Brain microvascular endothelial cell (primary cell): ENCODE measurements around the gene YJEFN3.

Experiments used
- DNase-seq: peaks from one replicate; pipeline ENCODE4 v3.0.0-alpha.2; 2020
- H3K27ac ChIP-seq: fragments of 250-450 bp; sonication (Bioruptor Pico); 2 replicates; pipeline ENCODE4 v1.5.1; 2020; ENCODE audit warnings: mild to moderate bottlenecking, moderate library complexity
- H3K27me3 ChIP-seq: fragments of 250-450 bp; sonication (Bioruptor Pico); replicated peaks from 2 replicates; pipeline ENCODE4 v1.5.1; 2020; ENCODE audit warnings: mild to moderate bottlenecking
- H3K36me3 ChIP-seq: fragments of 250-450 bp; sonication (Bioruptor Pico); replicated peaks from 2 replicates; pipeline ENCODE4 v1.5.1; 2020; ENCODE audit warnings: mild to moderate bottlenecking
- H3K4me3 ChIP-seq: 2 replicates; pipeline ENCODE4 v1.5.1; 2011; ENCODE audit warnings: low read depth, mild to moderate bottlenecking, control low read depth, low read length, moderate library complexity
- in situ Hi-C: cut with HindIII; loops from 2 replicates; pipeline ENCODE4 v1.10.0; 2017; ENCODE audit warnings: low sequenced_read_pairs, low pct_ligation_motif_present
- TF ChIP-seq, protein P1 (sequence below): IDR thresholded peaks from 2 replicates; pipeline ENCODE4 v1.5.1; 2011; ENCODE audit warnings: low read depth, mild to moderate bottlenecking, moderate library complexity, low read length, control low read depth, inconsistent platforms; ENCODE audit errors: missing control alignments

Gene YJEFN3

DNA sequence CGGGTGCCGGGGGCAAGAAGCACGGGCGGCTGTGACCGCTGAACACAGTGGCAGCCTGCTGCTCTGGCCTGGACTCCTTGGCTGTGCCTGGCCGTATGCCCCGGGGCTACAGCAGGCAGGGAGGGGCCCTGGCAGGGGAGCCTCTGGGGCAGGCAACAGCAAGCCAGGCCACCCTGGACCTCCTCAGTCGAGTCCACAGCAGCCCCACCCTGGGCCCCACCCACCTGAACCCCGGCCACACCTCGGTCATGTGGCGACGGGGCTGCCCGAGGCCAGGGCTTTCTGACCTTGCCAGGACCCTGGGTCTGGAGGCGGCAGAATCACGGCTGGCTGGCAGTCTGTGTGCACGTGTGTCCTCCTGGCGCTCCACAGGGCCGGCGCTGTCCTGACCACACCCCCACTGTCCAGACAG is 18.0 kb downstream of the YJEFN3 start:
- Histone ChIP-seq H3K4me3 (no peak overlapping the region), H3K27me3 (peaks cover 4% of the 10 kb centered on the region), H3K36me3 (no peaks in the 10 kb centered on the region), H3K27ac (no peak overlapping the region)
- in situ Hi-C loops: no loop called here
- TF ChIP-seq, protein P1, sequence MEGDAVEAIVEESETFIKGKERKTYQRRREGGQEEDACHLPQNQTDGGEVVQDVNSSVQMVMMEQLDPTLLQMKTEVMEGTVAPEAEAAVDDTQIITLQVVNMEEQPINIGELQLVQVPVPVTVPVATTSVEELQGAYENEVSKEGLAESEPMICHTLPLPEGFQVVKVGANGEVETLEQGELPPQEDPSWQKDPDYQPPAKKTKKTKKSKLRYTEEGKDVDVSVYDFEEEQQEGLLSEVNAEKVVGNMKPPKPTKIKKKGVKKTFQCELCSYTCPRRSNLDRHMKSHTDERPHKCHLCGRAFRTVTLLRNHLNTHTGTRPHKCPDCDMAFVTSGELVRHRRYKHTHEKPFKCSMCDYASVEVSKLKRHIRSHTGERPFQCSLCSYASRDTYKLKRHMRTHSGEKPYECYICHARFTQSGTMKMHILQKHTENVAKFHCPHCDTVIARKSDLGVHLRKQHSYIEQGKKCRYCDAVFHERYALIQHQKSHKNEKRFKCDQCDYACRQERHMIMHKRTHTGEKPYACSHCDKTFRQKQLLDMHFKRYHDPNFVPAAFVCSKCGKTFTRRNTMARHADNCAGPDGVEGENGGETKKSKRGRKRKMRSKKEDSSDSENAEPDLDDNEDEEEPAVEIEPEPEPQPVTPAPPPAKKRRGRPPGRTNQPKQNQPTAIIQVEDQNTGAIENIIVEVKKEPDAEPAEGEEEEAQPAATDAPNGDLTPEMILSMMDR: no peak
- DNase-seq: no peak

DNA sequence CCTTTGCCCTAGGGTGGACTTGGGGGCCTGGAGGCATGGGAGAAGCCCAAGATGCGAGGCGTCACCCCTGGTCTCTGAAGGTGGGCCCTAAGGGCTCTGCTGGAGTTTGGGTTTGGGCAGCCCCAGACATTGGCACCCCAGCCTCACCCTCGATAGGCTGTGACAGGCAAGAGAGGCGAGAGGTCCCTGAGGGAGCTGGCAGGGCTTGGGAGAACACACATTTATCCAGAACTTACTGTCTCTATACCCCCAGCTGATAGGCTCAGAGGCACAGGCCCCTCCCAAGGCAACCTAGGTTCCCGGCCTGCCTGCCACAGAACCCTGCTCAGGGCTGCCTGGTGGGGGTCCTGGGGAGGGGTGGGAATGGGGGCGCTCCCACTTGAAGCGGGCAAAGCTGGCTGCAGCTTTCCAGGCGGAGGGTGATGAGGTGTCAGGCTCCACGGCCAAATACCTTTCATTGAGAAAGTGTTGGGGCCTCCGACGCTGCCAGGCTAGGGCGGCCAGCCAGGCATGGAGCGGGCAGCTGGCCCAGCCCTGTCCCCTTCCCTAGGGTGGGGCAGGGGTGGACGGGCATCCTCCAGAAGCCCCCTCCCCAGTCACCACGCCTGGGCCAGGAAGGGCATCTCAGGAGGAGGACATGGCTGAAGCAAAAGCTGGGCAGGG is 19.1 kb downstream of the YJEFN3 start:
- peaks cover 4% of the 10 kb centered on the region for H3K27me3 ChIP-seq
- TF ChIP-seq, protein P1: no peak
- in situ Hi-C loops: no loop called here

DNA sequence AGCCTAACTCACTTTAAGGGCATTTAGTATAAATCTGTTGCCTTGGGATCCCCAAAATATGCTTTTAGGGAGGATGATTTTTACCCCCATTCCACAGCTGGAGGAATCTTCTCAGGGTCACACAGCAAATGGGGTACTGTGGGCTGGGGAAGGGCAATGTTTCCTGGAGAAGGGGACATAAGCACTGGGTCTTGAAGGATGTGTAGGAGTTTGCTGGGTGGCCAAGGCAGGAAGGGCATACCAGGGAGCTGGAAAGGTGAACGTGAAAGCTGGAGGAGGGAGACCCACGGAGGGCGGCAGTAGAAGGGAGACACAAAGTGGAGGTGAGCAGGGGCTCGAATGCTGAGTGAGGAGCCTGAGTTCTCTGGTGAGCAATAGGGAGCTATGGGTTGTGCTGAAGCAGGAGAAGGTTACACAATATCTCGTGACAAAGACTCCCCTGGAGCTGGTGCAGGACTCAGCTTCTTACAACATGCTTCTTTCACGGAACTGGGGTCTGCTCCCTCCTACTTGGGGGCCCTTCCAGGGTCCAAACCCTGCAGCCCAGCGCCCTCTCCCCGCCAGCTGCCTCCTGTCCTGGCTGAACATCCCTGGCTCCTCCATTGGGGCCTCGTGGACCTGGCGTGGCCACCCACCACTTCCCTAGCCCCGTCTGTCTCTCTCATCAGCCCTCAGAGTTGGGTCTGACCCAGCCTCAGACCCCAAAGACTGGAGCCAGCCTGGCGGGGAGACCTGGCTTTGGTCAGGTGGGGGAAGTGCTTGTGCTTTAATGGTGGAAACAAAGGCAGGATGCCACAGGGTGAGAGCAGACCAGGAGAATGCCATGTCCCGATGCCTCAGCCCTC is 20.4 kb downstream of the YJEFN3 start:
- in situ Hi-C loops: no loop called here
- no peak overlapping the region for H3K27ac ChIP-seq
- no peak for DNase-seq
- H3K36me3 ChIP-seq: no peaks in the 10 kb centered on the region
- H3K27me3 ChIP-seq: peaks cover 4% of the 10 kb centered on the region
- H3K4me3 ChIP-seq: no peak overlapping the region
- TF ChIP-seq, protein P1: no peak

More for the DNA sequence above, 19.1 kb downstream of the YJEFN3 start:
- no peak overlapping the region for H3K27ac ChIP-seq
- no peaks in the 10 kb centered on the region for H3K36me3 ChIP-seq
- no peak for DNase-seq
- no peak overlapping the region for H3K4me3 ChIP-seq

DNA sequence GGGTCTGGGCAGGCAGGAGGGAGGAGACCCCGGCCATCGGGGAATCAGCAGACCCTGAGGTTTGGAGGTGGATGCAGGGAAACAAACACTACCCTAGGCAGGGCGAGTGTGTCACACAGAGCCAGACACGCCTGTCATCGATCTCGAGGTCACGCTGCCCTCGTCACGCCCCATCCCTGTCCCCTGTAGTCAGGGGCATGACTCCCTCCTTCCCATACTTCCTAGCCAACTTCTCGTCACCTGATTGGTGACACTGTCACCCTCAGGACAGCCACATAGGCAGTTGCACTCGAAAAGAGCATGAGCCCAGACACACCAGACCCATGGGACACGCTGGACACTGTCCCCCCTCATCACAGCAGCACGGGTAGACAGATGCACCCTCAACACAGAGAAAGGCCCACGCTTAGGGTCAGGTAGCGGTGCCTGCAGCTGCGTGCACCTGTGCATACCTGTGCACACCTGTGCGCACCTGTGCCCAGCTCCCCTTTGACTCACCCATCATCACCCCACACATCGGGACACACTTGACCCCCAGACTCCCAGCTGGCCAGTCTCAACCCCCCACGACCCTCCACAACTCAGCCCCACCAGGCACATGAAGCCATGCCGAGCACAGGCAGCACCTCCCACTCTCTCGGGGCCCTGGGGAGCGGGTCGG is 21.2 kb downstream of the YJEFN3 start:
- no peak for DNase-seq
- in situ Hi-C loops: no loop called here
- Histone ChIP-seq H3K36me3 (no peaks in the 10 kb centered on the region), H3K27me3 (peaks cover 4% of the 10 kb centered on the region), H3K27ac (no peak overlapping the region), H3K4me3 (no peak overlapping the region)
- TF ChIP-seq, protein P1: no peak

DNA sequence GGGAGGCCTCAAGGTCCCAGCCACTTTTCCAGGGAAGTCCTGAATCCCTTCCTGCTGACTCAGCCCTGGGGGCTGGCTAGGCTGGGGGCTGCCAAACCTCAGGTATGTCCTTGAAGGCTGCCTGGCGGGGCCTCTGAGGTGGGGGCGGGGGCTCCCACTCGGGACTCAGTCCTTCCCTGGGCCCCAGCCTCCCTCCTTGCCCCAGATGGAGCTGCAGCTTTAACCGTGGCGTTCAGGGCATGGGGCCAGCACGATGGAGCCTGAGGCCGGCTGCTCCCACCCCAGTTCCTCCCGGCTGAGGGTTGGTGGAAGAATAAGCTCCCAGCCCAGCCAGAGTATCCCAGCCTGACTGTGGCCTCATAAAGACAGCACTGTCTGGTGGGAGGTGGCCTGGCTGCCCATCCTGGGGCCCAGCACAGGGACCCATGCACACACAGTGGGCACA is 21.8 kb downstream of the YJEFN3 start:
- TF ChIP-seq, protein P1: no peak
- in situ Hi-C loops: no loop called here
- H3K36me3 ChIP-seq: no peaks in the 10 kb centered on the region
- H3K4me3 ChIP-seq: no peak overlapping the region
- no peak overlapping the region for H3K27ac ChIP-seq
- H3K27me3 ChIP-seq: peaks cover 4% of the 10 kb centered on the region
- DNase-seq: no peak
